Measurements from ENCODE around the gene DARS1.

DARS1 gene

DNA sequence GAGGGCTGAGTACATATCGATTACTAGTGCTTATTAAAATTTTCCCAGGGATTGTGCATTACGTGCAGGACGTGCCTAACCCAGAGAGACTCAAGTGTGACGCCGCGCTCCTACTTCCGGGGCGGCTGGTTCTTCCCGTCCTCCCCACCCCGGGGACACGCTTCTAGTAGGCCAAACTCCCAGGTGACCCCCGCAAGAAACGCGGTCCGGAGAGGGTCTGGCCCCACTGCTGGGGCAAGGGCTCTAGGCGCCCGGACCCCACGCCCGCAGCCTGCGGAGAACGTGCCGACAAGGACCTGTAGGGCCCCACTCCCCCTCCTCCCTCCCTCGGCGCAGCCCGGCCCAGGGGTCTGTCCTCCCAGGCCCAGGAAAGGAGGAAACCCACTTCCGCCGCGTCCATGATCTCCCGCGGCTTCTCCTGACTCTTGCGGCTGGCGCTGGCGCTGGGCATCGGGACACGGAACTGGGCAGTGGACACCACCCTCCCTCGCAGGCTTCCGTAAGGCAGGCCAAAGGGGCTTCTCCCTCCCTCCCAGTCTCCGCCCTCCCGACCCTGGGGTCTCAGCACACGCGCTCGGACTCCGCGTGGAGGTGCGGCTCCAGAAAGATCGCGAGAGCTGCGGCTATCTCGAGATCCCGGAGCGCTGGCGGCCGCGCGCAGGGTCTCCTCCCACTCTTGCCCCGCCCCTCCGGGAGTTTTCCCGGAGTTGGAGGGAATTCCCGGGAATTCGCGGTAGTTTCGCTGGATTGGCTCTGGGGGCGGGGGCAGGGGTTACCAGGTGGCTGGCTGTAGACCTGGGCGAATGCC lies at the start of gene DARS1:
Gene DARS1 (minus strand): TSS at position 609 of the 808 bp plus-strand sequence. CDS start 158 bp downstream, at position 451.
- DNase-seq = peak; percentile 91

GRCh38 chr2:136034629-136035028 lies 49.2 kb upstream of the DARS1 start:
- DNase-seq = no peak

- no peak for DNase-seq
Observed at GRCh38 chr2:136032817-136033535, 47.5 kb upstream of the DARS1 start.

DNA sequence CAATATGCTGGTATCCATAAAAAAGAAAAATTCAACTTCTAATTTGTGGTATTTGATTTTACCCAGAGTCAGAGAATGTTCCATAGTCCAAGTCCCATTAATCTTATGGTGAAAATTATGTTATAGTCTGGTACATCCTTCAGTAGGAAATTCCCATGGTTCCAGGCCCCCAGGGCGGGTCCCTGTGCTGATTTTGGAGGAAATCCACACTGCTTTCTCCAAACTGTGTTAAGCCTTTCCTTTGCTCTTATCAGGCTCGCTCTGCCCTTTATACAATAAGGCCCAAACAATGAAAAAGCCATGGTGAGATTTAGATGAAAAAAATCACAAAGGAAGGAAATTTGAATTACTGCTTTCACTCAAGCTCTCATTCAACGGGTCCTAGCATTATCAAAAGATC lies 46.8 kb upstream of the DARS1 start:
- no peak for DNase-seq

- DNase-seq = no peak
Observed at GRCh38 chr2:136031711-136032110, 46.3 kb upstream of the DARS1 start.

DNA sequence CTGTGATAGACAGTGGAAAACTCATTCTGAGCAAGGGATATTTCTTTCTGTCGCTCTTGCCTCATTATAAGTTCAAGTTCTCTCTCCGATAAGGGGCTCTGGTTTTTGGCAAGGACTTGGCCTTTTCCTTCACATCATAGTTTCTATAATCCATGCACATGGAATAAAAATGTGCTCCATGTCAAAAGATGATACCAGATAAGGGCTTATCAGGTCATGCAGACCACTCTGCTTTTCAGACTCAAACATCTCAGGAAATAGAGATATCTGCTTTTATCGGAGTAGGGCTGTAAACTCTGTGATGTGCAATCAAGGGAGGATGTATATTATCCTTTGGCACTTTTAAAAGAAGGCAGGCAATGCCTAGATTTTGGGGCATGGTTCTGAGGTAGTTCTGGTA lies 45.0 kb upstream of the DARS1 start:
- DNase-seq = no peak

DNA sequence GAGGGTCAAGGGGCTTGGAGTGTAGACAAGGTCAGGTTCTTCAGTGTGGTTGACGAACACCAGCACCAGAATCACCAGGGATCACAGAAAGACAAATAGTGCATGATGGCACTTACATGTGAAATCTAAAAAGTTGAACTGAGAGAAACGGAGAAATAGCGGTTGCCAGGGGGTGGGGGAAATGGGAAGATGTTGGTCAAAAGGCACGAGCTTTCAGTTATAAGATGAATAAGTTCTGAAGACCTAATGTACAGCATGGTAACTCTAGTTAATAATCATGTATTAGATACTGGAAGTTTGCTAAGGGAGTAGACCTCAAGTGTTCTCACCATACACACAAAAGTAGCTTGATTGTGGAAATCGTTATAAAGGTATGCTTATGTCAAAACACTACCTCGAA lies 43.7 kb upstream of the DARS1 start:
- no peak for DNase-seq

- DNase-seq = no peak
Observed at GRCh38 chr2:136028001-136028400, 42.6 kb upstream of the DARS1 start.

- DNase-seq = no peak
Observed at GRCh38 chr2:136027112-136027511, 41.7 kb upstream of the DARS1 start.

DNA sequence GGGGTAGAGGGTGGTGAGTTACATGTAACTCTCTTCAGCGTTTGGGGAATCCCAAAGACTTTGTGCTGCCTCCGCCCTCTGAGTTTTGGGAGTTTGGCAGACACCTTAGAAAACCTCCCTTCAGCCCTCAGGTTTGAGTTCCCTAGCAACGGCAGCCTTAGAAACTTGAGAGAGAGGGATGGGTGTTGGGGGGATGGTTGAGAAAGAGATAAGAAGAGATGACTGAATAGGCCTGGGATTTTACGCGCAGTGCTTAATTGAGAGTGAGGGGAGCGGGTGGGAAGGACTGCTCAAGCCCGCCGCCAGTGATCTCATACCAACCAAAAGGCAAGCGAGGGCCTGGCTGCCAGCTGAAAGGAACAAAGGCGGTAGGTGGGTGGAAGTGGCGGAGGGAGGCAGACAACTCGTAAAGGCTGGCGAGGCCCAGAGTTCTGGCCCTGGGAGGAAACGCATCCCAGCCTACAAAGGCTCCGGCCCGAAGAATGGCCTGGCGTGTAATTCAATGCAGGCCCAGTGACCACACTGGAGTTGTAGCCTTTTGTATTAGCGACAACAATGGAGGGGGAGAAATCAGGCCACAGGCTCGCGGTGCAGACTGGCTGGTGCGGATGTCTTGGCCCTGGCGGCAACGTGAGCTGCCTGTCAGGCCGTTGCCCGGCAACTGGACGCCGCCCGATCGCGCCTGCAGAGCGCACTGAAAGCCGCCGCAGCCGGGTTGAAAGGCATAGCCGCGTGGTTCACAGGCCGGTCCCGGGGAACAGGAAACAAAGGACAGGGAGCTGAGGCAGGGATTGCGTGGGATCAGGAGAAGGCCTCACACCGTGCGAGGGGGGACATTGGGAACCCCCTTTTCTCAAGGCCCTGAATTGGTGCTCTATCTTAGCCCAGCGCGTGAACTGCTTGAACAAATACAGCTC lies 39.9 kb upstream of the DARS1 start:
- peak; percentile 51 for DNase-seq

DNA sequence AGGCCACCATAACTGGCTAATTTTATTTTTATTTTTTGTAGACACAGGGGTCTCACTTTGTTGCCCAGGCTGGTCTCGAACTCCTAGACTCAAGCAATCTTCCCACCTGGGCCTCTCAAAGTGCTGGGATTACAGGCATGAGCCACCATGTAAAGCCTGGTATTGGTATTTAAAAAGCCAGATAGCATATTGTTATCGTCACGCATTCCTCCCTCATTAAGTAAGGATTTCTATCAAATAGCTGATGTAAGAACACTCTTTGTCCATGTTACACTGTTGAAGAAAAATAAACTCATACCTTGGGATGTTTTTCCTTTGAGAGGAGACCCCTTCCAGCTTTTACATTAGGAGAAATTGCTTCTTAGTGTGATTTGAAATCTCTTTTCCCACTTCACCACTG lies 39.2 kb upstream of the DARS1 start:
- DNase-seq = no peak

DNA sequence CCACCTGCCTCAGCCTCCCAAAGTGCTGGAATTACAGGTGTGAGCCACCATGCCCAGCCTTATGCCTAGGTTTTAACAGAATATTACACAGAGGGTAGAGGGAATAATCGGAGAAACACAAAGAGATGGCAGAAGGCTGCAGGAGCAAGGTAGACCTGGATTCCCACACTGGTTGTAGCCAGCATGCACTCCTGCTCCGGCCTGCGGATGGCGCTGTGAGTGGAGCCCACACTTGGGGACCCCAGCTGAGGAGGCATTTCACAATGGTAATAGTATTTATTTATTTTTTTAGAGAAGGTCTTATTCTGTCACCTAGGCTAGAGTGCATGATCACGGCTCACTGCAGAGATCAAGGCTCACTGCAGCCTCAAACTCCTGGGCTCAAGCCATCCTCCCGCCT lies 38.8 kb upstream of the DARS1 start:
- DNase-seq = no peak

- no peak for DNase-seq
Observed at GRCh38 chr2:136023416-136023815, 38.0 kb upstream of the DARS1 start.

DNA sequence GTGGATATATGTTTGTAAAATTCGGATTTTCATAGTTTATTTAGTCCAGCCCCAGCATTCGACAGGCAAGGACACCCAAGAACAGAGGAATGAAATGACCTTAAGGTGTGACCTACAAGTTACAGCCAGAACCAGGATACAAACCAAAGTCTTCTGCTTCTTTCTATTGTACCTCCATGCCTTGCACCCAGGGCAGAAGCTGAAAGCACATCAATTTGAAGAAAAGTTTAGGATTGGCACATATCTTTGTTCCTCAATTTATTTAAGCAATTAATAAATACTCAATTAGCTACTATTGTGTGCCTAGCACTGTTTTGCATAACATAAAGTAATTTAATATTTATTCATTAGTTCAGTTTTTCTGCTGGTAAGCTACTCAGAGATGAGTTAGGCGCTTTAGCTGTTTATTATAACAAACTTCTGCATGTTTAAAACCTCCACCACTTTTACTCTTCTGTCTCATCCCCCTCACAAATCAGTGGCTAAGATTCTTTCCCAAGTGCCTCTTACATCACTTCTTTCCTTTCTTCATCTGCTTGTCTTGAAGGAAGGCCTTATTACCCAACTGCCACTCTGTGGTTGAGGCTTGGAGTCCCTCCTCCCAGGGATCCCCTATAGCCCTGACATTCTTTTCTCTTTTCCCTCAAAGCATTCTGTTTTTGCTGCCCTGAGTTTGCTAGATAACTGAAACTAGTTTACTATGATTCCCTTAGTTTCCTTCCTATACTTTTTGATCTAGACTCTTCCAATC lies 37.1 kb upstream of the DARS1 start:
- DNase-seq = no peak

GRCh38 chr2:136021976-136022375 lies 36.5 kb upstream of the DARS1 start:
- DNase-seq = no peak

DNA sequence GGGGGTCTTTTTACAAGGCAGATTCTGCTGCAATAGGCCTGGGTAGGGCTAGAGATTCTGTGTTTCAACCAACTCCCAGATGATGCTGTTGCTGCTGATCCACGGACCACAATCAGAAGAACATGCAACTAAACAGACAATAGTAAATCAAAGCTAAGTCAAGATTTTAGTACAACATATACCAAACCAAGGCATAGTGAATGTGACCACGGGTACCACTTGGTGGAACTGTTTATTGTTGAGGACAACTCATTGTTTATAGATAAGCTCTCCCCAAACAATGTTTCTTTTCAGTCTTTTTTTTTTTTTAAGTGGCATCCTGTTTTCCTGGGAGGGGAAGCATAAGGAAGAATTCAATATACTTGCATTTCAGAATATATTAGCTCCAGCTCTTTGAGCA lies 36.0 kb upstream of the DARS1 start:
- DNase-seq = no peak

- DNase-seq = no peak
Observed at GRCh38 chr2:136020831-136021230, 35.4 kb upstream of the DARS1 start.

- DNase-seq = no peak
Observed at GRCh38 chr2:136019825-136020224, 34.4 kb upstream of the DARS1 start.

DNA sequence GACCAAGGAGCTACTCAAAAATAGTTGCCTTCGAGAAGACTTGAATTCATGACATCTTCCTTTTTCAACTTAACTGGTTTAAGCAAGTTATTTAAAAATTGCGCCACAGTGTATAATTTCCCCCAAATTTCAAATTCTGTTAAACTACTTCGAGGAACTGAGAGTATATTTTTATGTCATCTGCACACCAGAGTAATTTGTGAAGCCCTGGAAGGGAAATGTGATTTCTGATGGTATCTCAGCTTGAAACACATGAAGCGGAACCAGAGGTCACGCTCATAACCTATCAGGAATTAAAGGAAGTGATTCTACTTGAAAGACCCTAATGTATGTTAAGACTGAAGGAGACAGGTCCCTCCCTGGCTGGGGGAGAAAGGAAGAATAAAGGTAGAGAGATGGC lies 33.9 kb upstream of the DARS1 start:
- DNase-seq = no peak

GRCh38 chr2:136017786-136018185 lies 32.4 kb upstream of the DARS1 start:
- no peak for DNase-seq

- DNase-seq = no peak
Observed at GRCh38 chr2:136016836-136017235, 31.4 kb upstream of the DARS1 start.

- no peak for DNase-seq
Observed at GRCh38 chr2:136016427-136016826, 31.0 kb upstream of the DARS1 start.

DNA sequence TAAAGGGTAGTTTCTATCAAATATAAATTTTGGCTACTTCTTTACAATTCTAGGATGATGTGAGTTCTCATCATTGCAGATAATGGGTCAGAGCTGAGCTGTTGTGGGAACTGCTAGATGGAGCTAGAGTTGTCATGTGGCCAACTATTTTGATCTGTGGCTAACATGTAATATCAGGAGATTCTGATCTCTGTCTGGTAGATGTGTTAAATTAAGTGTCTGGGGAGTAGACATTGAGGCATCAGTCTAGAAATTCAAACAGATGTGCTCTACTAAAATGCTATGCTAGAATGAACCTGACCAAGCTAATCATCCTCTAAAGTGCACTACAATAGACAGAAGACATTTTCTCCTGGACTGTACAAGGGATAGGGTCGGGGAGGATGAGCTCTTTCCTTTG lies 30.3 kb upstream of the DARS1 start:
- no peak for DNase-seq
